Prostate gland (tissue), 2 donors: Measurements from ENCODE around the gene OAS3.

Experiments used
- CTCF ChIP-seq, 4 experiments: fragments of 200-600 bp in 2 of 4; fragments of 450-650 bp in 2 of 4; sonication (generic) in 2 of 4; IDR thresholded peaks; 1 replicate in 3 of 4; 2 replicates in 1 of 4; pipeline ENCODE4 v1.5.1; 2016 to 2019; ENCODE audit warnings: antibody characterized with exemption in 4 of 4, mild to moderate bottlenecking in 2 of 4, moderate library complexity in 2 of 4
- POLR2A ChIP-seq: fragments of 450-650 bp; IDR thresholded peaks from one replicate; pipeline ENCODE4 v1.6.1; 2016; ENCODE audit warnings: antibody characterized with exemption, mild to moderate bottlenecking

DNA sequence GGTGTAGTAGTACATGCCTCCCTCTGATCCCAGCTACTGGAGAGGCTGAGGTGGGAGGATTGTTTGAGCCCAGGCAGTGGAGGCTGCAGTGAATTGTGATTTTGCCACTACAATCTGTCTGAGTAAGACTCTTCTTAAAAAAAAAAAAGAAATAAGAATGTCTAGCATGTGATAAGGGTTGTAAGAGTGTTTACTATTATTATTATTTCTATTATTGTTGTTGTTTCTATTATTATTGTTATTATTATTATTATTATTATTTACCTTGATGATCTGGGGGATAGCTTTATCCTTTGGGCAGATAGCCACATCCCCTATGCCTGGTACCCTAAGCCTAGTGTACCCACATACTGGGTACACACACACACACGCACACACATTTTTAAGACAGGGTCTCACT, 4.3 kb downstream of the OAS3 start:
- TF ChIP-seq CTCF (IDR thresholded peaks at IDR 0.05), result no peak
- no peak for TF ChIP-seq POLR2A
